ENCODE measurements around the gene NUAK2.

DNA sequence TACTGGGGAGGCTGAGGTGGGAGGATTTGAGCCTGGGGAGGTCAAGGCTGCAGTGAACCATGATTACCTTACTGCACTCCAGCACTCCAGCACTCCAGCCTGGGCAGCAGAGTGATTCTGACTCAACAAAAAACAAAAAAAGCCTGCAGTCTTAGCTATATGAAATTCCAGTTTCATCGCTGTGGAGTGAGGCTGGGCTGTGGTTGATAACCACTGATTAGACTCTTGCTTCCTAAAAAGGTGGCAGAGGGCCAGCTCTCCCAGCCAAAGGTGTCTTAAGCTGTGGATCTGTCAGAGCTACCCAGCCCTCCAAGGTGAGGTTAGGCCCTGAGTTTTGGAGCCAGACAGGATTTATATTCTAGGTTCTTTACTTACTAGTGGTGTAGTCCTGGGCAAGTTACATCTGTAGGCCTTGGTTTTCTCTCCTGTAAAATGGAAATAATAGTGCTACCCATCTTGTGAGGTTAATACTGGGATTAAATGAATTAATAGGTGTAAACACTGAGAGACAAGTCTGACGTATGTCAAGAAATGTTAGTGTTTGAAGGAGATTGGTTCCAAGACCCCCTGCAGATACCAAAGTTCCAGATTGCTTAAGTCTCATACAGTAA lies 57.9 kb downstream of the NUAK2 start:
- TF ChIP-seq SP1 (IDR thresholded peaks at IDR 0.05) (no peak), FOXA1 (IDR thresholded peaks at IDR 0.05) (no peak), PKNOX1 (IDR thresholded peaks at IDR 0.05) (no peak), ELF4 (IDR thresholded peaks at IDR 0.05) (no peak), ARNT (IDR thresholded peaks at IDR 0.05) (no peak), FOXM1 (IDR thresholded peaks at IDR 0.05; ENCODE audit: borderline replicate concordance) (no peak), NFRKB (IDR thresholded peaks at IDR 0.05) (no peak), ZNF384 (IDR thresholded peaks at IDR 0.05) (no peak), CTBP1 (IDR thresholded peaks at IDR 0.05; ENCODE audit: borderline replicate concordance) (no peak), FOXK2 (IDR thresholded peaks at IDR 0.05) (no peak), HDGF (IDR thresholded peaks at IDR 0.05; ENCODE audit: borderline replicate concordance) (no peak), SUZ12 (IDR thresholded peaks at IDR 0.05) (no peak)

All from HEK293T (cell line).